GM12878 (cell line): Measurements from ENCODE around the gene ESR2.

Experiments used
- ATF3 ChIP-seq: IDR thresholded peaks from 2 replicates; pipeline ENCODE4 v1.6.1; 2011; ENCODE audit warnings: low read depth, mild to moderate bottlenecking, low read length, moderate library complexity, borderline replicate concordance; ENCODE audit errors: extremely low read depth
- CREB1 ChIP-seq: IDR thresholded peaks from 2 replicates; pipeline ENCODE4 v1.6.1; 2012; ENCODE audit warnings: low read depth, mild to moderate bottlenecking, inconsistent platforms
- CTCF ChIP-seq, 3 experiments: IDR thresholded peaks in 2 of 3; conservative IDR thresholded peaks in 1 of 3; 2 replicates each; pipeline ENCODE4 v1.5.1; 2011; ENCODE audit warnings: low read depth in 3 of 3, low read length in 3 of 3, mild to moderate bottlenecking in 3 of 3, control low read depth in 2 of 3, moderate library complexity in 2 of 3, inconsistent platforms in 1 of 3, mixed read lengths in 1 of 3; ENCODE audit not compliant: control insufficient read depth in 2 of 3, insufficient read depth in 1 of 3; ENCODE audit errors: extremely low read depth in 1 of 3
- E4F1 ChIP-seq: fragments of 450-650 bp; IDR thresholded peaks from 2 replicates; pipeline ENCODE4 v1.6.1; 2018; ENCODE audit warnings: borderline replicate concordance, mild to moderate bottlenecking; ENCODE audit not compliant: partially characterized antibody
- EP300 ChIP-seq, 2 experiments: fragments of 150-350 bp in 1 of 2; IDR thresholded peaks; 2 replicates each; pipeline ENCODE4 v1.6.1; 2011 to 2012; ENCODE audit warnings: low read depth in 2 of 2, low read length in 2 of 2, borderline replicate concordance in 1 of 2, improper control_type of control experiment in 1 of 2, inconsistent platforms in 1 of 2; ENCODE audit not compliant: control insufficient read depth in 1 of 2
- EZH2 ChIP-seq: IDR thresholded peaks from 2 replicates; pipeline ENCODE4 v1.6.1; 2012; ENCODE audit warnings: low read depth, mild to moderate bottlenecking, control low read depth, inconsistent platforms, low read length, borderline replicate concordance; ENCODE audit not compliant: control insufficient read depth
- POLR2AphosphoS2 ChIP-seq: IDR thresholded peaks from 2 replicates; pipeline ENCODE4 v1.6.1; 2011; ENCODE audit warnings: low read depth, mild to moderate bottlenecking, low read length, improper control_type of control experiment, moderate library complexity
- ZNF24 ChIP-seq: fragments of 450-650 bp; IDR thresholded peaks from 2 replicates; pipeline ENCODE4 v1.6.1; 2017; ENCODE audit warnings: antibody characterized with exemption, mild to moderate bottlenecking

DNA sequence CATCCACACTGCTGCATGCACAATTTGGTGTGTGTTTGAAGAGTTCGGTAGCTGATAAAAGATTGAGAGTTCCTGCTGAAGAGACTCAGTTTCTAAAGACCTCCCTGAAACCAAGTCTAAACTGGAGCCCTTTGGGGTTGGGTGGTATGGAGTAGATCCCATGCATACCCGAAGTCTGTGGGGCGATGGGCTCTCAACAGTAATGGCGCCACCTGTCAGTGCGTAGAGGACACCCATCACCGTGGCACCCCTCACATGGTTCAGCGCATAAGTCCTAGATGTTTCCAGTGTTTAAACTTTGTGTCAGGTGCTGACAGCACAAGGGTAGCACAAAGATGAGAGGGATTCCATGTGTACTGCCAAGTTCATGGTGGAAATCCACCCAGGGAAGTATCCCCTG is 85.9 kb downstream of the ESR2 start:
- TF ChIP-seq EP300 (IDR thresholded peaks at IDR 0.05; ENCODE audit: borderline replicate concordance in 1 of 2, control insufficient read depth in 1 of 2, low read depth in 2 of 2, low read length in 2 of 2) (no peak), POLR2AphosphoS2 (no peak), EZH2 (no peak), CTCF (IDR thresholded peaks at IDR 0.05 in 2 of 3, conservative IDR thresholded peaks at IDR 0.05 in 1 of 3; ENCODE audit: control insufficient read depth in 2 of 3, extremely low read depth in 1 of 3, insufficient read depth in 1 of 3, low read depth in 3 of 3, low read length in 3 of 3) (no peak), E4F1 (no peak), CREB1 (no peak), ZNF24 (no peak), ATF3 (no peak)
